Right cardiac atrium (tissue), 5 donors: ENCODE measurements around the gene NAPA. TPM values are rescaled to one million over a fixed set of nuclear protein-coding genes. Genes with fewer than 3 reads are reported as not detected.

Experiments used
- ATAC-seq, 2 donors: fragments of 200-7000 bp; cut with Tn5 transposase; one replicate each; pipeline versions ENCODE4 v1.8.0 to v1.9.1; 2020; ENCODE audit warnings: moderate library complexity in 2 of 2, mild to moderate bottlenecking in 1 of 2
- DNase-seq, 3 donors: peaks; one replicate each; pipeline ENCODE4 v3.0.0-alpha.2; 2020
- H3K27ac ChIP-seq: one replicate; pipeline ENCODE4 v1.5.1; 2013; ENCODE audit warnings: mild to moderate bottlenecking, low read length, control low read depth, moderate library complexity
- H3K27me3 ChIP-seq: one replicate; pipeline ENCODE4 v1.6.1; 2013; ENCODE audit not compliant: control insufficient read depth, insufficient read depth
- H3K4me1 ChIP-seq: one replicate; pipeline ENCODE4 v1.6.1; 2013; ENCODE audit warnings: low read length; ENCODE audit not compliant: control insufficient read depth, insufficient read depth
- H3K4me3 ChIP-seq: one replicate; pipeline ENCODE4 v1.5.1; 2013; ENCODE audit warnings: low read length, control low read depth
- H3K9me3 ChIP-seq: one replicate; pipeline ENCODE4 v1.6.1; 2013; ENCODE audit warnings: low read length; ENCODE audit not compliant: control insufficient read depth
- WGBS: extraction: QIAGEN DNeasy Blood & Tissue Kit; methylation state at CpG from one replicate; pipeline ENCODE4 v1.1.7; 2013; 5-methylcytosine and 5-hydroxymethylcytosine counted together
- intact Hi-C, 4 donors: fragments of 100-400 bp; cut with DNase I; formaldehyde crosslinking; loops; one replicate each; pipeline versions ENCODE4 v1.11.0 to v1.14.0; 2022 to 2023
- polyA plus RNA-seq: library from polyadenylated mRNA; stranded (reverse); fragments of 200-250 nt; gene quantifications from one replicate; pipeline ENCODE4 v1.2.3, GENCODE V29; 2013
- total RNA-seq, 4 donors: library from RNA; stranded (reverse); fragmentation: NEBNext Ultra II Directional; extraction: Animal tissue kit (Norgen Biotek cat#: 25700); gene quantifications; one replicate each; pipeline ENCODE4 v1.2.1, GENCODE V29; 2021
- donor health status: healthy with polysubstance abuse.
- donor health status: DM: no; HTN: yes; CAD: no.
- donor health status: DM: no; HTN: no; CAD: no.
- donor health status: DM: no; HTN: yes; CAD: no; lungs with severe emphysema.
- donor health status: DM: yes; HTN: yes; CAD: no.

NAPA gene
- total and polyA plus RNA-seq, 5 donors, result 91.7 to 111 (median 105) TPM

- ATAC-seq (no peak), DNase-seq (no peak)
- whole genome bisulfite sequencing, result 27% methylated on average over 9 of the region's 9 CpGs
- no peaks in the 10 kb centered on the region for H3K9me3 ChIP-seq
- no peak overlapping the region for H3K27ac ChIP-seq
- intact Hi-C loops, result no loop called here
- H3K4me3 ChIP-seq, result no peak overlapping the region
- no peaks in the 10 kb centered on the region for H3K27me3 ChIP-seq
- no peaks in the 10 kb centered on the region for H3K4me1 ChIP-seq
Measured at GRCh38 chr19:47448360-47448727, 66.5 kb downstream of the NAPA start.

- WGBS, result 4% methylated on average over 95 of the region's 95 CpGs
- Histone ChIP-seq H3K4me1 (no peaks in the 10 kb centered on the region), H3K27ac (no peak overlapping the region), H3K27me3 (no peaks in the 10 kb centered on the region), H3K9me3 (no peaks in the 10 kb centered on the region), H3K4me3 (no peak overlapping the region)
- DNase-seq (peak in 2 of 3 donors; percentile 65 to 72), ATAC-seq (peak; percentile 66 to 67)
- intact Hi-C loops, result no loop called here
Measured at GRCh38 chr19:47447470-47448359, 67.1 kb downstream of the NAPA start.

GRCh38 chr19:47446534-47447469 is 68.1 kb downstream of the NAPA start:
- Histone ChIP-seq H3K4me3 (no peak overlapping the region), H3K27ac (no peak overlapping the region), H3K27me3 (no peaks in the 10 kb centered on the region), H3K9me3 (no peaks in the 10 kb centered on the region), H3K4me1 (no peaks in the 10 kb centered on the region)
- ATAC-seq, result peak; percentile 11 to 38
- intact Hi-C loops, result no loop called here
- DNase-seq, result no peak
- 19% methylated on average over 28 of the region's 28 CpGs for WGBS

- Histone ChIP-seq H3K9me3 (no peaks in the 10 kb centered on the region), H3K4me3 (no peak overlapping the region), H3K4me1 (no peaks in the 10 kb centered on the region), H3K27ac (no peak overlapping the region), H3K27me3 (no peaks in the 10 kb centered on the region)
- intact Hi-C loops, result no loop called here
- WGBS, result 4% methylated on average over 22 of the region's 22 CpGs
- DNase-seq (peak; percentile 32 to 70 (median 61)), ATAC-seq (peak; percentile 24 to 38)
Measured at GRCh38 chr19:47445937-47446402, 68.9 kb downstream of the NAPA start.

GRCh38 chr19:47445527-47445926 is 69.3 kb downstream of the NAPA start:
- ATAC-seq (no peak), DNase-seq (no peak)
- no peaks in the 10 kb centered on the region for H3K27me3 ChIP-seq
- H3K4me1 ChIP-seq, result no peaks in the 10 kb centered on the region
- no peak overlapping the region for H3K27ac ChIP-seq
- no peak overlapping the region for H3K4me3 ChIP-seq
- intact Hi-C loops, result no loop called here
- 44% methylated on average over 4 of the region's 4 CpGs for WGBS
- H3K9me3 ChIP-seq, result no peaks in the 10 kb centered on the region

GRCh38 chr19:47444388-47444821 is 70.5 kb downstream of the NAPA start:
- ATAC-seq (no peak), DNase-seq (no peak)
- no peaks in the 10 kb centered on the region for H3K4me1 ChIP-seq
- H3K27ac ChIP-seq, result no peak overlapping the region
- intact Hi-C loops, result no loop called here
- WGBS, result 19% methylated on average over 22 of the region's 22 CpGs
- no peaks in the 10 kb centered on the region for H3K27me3 ChIP-seq
- no peaks in the 10 kb centered on the region for H3K9me3 ChIP-seq
- no peak overlapping the region for H3K4me3 ChIP-seq

GRCh38 chr19:47443331-47443730 is 71.5 kb downstream of the NAPA start:
- DNase-seq (no peak), ATAC-seq (no peak)
- Histone ChIP-seq H3K4me1 (no peaks in the 10 kb centered on the region), H3K27ac (no peak overlapping the region), H3K27me3 (no peaks in the 10 kb centered on the region), H3K9me3 (no peaks in the 10 kb centered on the region), H3K4me3 (no peak overlapping the region)
- 67% methylated on average over 12 of the region's 12 CpGs for WGBS
- intact Hi-C loops, result no loop called here

- no peak overlapping the region for H3K27ac ChIP-seq
- H3K27me3 ChIP-seq, result no peaks in the 10 kb centered on the region
- no peaks in the 10 kb centered on the region for H3K9me3 ChIP-seq
- H3K4me1 ChIP-seq, result no peaks in the 10 kb centered on the region
- ATAC-seq (no peak), DNase-seq (no peak)
- no peak overlapping the region for H3K4me3 ChIP-seq
- intact Hi-C loops, result loop anchor here in 3 of 4 donors (5.0 to 10.0 kb wide), 2 partner anchors 76 to 258 kb away; partner anchors contain the start of gene NAPA (in 2 of the 3)
- WGBS, result 30% methylated on average over 5 of the region's 5 CpGs
Measured at GRCh38 chr19:47438793-47439220, 76.1 kb downstream of the NAPA start.

Other genes starting within 250 kb of the NAPA start
- 10 to 100 TPM; 13.3 to 16.9 (median 15.0) TPM for gene INAFM1, start 240.2 kb downstream of the NAPA start, total RNA-seq
- gene INAFM1, start 240.2 kb downstream of the NAPA start, polyA plus RNA-seq, result 7.0 TPM
- gene C5AR1, start 205.2 kb downstream of the NAPA start, total RNA-seq, result 10 to 100 TPM in 1 of 4 donors, 1 to 10 TPM in 3; 5.9 to 11.7 (median 6.9) TPM
- gene C5AR1, start 205.2 kb downstream of the NAPA start, polyA plus RNA-seq, result 2.3 TPM
- 1 to 10 TPM in 3 of 4 donors, under 1 TPM in 1; 0.65 to 2.5 (median 1.4) TPM for gene C5AR2, start 182.9 kb downstream of the NAPA start, total RNA-seq
- 0.79 TPM for gene C5AR2, start 182.9 kb downstream of the NAPA start, polyA plus RNA-seq
- 1 to 10 TPM; 5.5 to 8.1 (median 6.1) TPM for gene DHX34, start 165.7 kb downstream of the NAPA start, total RNA-seq
- gene DHX34, start 165.7 kb downstream of the NAPA start, polyA plus RNA-seq, result 5.5 TPM
- 1 to 10 TPM; 2.6 to 9.8 (median 6.1) TPM for gene MEIS3, start 95.5 kb downstream of the NAPA start, total RNA-seq
- 4.1 TPM for gene MEIS3, start 95.5 kb downstream of the NAPA start, polyA plus RNA-seq
- under 1 TPM in 2 of 4 donors, not detected in 2; 0.09 to 0.26 TPM for gene SLC8A2, start 43.2 kb downstream of the NAPA start, total RNA-seq
- gene SLC8A2, start 43.2 kb downstream of the NAPA start, polyA plus RNA-seq, result 0.36 TPM
- gene KPTN, start 30.8 kb downstream of the NAPA start, total RNA-seq, result 1 to 10 TPM; 6.4 to 9.4 (median 7.8) TPM
- 9.9 TPM for gene KPTN, start 30.8 kb downstream of the NAPA start, polyA plus RNA-seq
- gene ZNF541, start 58.1 kb upstream of the NAPA start, total RNA-seq, result under 1 TPM in 1 of 4 donors, not detected in 3; 0.23 TPM
- gene ZNF541, start 58.1 kb upstream of the NAPA start, polyA plus RNA-seq, result 0.20 TPM
- gene BICRA, start 94.1 kb upstream of the NAPA start, total RNA-seq, result 10 to 100 TPM in 2 of 4 donors, 1 to 10 TPM in 2; 9.7 to 13.6 (median 11.0) TPM
- gene BICRA, start 94.1 kb upstream of the NAPA start, polyA plus RNA-seq, result 9.2 TPM
- 10 to 100 TPM; 32.8 to 61.9 (median 49.1) TPM for gene EHD2, start 198.4 kb upstream of the NAPA start, total RNA-seq
- gene EHD2, start 198.4 kb upstream of the NAPA start, polyA plus RNA-seq, result 34.8 TPM
- 100 to 1,000 TPM; 191 to 248 (median 237) TPM for gene NOP53, start 230.5 kb upstream of the NAPA start, total RNA-seq
- gene NOP53, start 230.5 kb upstream of the NAPA start, polyA plus RNA-seq, result 322 TPM